Measurements from ENCODE around the gene MRTFA.

DNA sequence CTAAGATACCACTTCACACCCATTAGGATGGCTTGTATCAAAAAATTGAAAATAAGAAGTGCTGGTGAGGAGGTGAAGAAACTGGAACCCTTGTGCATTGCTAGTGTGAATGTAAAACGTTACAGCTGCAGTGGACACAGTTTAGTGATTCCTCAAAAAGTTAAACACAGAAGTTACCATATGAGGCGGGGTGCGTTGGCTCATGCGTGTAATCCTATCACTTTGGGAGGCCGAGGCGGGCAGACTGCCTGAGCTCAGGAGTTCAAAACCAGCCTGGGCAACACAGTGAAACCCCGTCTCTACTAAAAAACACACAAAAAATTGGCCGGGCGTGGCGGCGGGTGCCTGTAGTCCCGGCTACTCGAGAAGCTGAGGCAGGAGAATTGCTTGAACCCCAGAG lies 222.6 kb downstream of the MRTFA start:
- TF ChIP-seq TAF1 (IDR thresholded peaks at IDR 0.05; ENCODE audit: borderline replicate concordance, low read depth, low read length): no peak
- TF ChIP-seq POLR2AphosphoS5 (IDR thresholded peaks at IDR 0.05; ENCODE audit: low read depth, low read length): no peak
- TF ChIP-seq POLR2A (IDR thresholded peaks at IDR 0.05; ENCODE audit: low read depth, low read length): 0 out of 2 replicates have a peak, but pooled peaks have one; percentile 22
